NCI-H2171 (cell line): Measurements from ENCODE around the gene ZCCHC4.

ENCODE experiments used
- DNase-seq: peaks from one replicate; lab custom pipeline; 2025; lab: John Stamatoyannopoulos, UW

Gene ZCCHC4

GRCh38 chr4:25377572-25378436 is 65.2 kb downstream of the ZCCHC4 start:
- DNase-seq, result no peak

DNA sequence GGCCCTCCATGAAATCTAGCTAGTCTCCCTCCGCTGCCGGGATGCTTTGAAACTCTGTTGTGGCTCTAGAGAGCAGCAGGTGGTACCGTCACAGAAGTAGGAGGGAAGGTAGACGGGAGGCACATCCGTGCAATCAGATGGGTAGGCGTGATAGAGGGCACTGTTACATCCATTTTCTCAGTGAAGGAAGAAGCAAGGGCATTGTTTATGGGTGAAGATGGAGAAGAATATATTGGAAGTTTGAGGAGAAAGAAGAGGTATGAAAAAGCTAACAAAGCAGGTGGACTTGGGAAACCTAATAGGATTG is 65.8 kb downstream of the ZCCHC4 start:
- no peak for DNase-seq

- no peak for DNase-seq
Measured at GRCh38 chr4:25379591-25379990, 67.0 kb downstream of the ZCCHC4 start.

DNA sequence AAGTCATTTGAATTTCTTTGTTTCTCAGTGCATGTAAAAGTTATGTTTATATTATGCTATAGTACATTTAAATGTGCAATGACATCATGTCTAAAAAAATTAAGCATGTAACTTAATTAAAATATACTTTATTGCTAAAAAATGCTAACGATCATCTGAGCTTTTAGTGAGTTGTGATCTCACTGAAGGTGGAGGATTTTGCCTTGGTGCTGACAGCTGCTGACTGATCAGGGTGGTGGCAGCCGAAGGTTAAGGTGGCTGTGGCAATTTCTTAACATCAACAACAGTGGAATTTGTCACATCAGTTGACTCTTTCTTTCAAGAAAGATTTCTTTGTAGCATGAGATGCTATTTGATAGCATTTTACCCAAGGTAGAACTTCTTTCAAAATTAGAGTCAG is 71.1 kb downstream of the ZCCHC4 start:
- no peak for DNase-seq

GRCh38 chr4:25386926-25387325 is 74.4 kb downstream of the ZCCHC4 start:
- no peak for DNase-seq

DNA sequence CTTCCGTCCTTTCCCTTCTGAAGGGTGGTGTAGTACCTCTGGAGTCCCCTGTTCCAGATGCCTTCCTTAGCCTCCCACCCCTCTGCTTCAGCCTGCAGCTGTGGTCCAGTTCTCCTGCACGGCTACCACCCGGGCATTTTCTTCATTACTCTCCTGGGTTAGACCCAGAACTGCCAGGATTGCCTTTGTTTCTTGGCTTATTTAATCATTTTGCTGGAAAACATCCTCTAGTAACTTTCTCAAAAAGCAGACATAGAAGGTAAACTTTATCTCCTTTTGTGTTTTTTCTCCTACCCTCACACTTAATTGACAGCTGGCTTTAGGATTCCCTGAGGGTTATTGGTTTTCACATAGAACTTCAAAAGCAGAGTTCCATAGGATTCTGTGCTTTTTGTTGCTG is 84.7 kb downstream of the ZCCHC4 start:
- no peak for DNase-seq

GRCh38 chr4:25399510-25399909 is 86.9 kb downstream of the ZCCHC4 start:
- DNase-seq, result no peak

DNA sequence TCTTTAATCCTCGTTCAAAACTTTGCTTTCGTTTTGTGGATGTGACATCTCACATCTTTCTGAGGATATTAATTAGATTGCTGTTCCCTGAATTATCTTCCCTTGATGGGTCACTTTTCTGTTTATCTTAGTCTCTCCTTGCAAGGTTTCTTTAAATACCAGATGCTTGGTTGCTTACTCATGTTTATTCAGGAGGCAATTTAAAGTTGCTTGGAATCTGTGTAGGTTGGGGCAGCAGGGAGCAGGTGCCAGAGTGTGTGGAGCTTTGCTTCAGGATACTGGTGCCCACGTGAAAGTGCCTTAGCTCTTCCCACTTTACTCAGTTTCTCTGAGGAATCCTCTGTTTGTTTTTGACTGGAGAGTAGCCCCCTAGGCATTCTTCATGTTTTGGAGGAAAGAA is 88.5 kb downstream of the ZCCHC4 start:
- no peak for DNase-seq

DNA sequence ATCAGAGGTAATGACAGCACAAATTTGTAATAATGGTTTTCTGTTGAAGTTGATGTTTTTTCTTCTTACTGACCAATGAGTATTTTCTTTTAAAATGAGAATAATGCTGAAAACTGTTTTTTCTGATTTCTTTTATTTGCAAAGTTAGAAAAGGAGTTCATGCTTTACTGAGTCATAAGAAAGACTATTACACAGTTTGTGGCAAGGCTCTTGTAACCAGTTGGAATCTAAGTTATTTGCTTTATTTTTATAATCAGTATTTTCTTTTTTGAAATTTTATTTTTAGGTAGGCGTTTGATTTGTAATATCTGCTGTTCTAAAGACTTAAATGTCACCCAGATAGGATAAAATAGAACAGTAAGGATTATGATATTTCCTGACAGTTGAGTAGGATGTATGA is 89.9 kb downstream of the ZCCHC4 start:
- DNase-seq, result no peak

GRCh38 chr4:25403699-25404098 is 91.1 kb downstream of the ZCCHC4 start:
- DNase-seq, result no peak

DNA sequence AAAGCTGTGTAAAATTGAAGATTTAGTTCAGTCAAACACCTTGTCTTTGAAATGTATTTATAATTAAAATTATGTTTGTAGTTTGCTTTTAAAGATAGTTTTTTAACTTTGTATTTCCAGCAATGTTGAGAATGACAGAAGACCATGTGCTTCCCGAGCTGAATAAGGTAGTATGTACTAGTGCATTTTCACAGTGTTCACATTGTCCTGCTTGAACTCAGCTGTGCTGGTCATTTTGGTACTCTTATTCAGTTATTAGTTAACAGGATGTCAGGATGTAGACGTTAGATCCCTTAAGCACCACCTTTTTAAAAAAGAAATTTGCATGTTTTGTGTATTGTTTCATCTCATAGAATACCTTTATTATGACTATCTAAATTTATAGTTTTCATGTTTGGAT is 92.9 kb downstream of the ZCCHC4 start:
- no peak for DNase-seq

GRCh38 chr4:25406081-25406692 is 93.6 kb downstream of the ZCCHC4 start:
- no peak for DNase-seq

DNA sequence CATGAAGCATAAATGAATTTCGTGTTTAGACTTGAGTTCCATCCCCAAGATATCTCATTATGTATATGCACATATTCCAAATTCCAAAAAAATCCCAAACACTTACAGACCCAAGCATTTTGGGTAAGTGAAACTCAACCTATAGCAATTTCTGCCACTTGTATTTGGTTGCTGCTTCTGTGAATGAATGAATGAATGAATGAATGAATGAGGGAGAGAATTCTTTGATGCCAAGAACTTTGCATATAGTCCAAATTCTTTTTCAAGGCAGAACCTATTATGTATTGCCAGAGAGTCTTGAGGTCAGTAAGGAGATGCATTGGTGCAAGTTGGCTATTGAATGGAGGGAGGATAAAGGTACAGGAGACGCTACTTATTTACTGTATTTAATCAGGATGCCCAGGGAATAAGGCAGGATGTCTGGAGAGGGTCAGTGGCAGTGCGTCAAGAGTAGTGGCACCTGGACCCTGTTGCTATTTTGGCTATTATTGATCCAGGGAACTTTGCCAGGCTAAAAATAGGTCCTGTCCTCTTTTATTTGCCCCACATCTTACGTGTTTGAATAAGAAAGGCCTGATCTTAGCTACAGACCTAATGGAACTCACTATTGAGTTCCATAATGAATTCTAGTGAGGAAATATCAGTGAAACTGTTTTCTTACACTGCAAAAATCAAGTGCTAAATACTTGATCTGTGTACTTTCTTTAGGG is 98.4 kb downstream of the ZCCHC4 start:
- DNase-seq, result no peak

- no peak for DNase-seq
Measured at GRCh38 chr4:25413261-25413660, 100.7 kb downstream of the ZCCHC4 start.

- no peak for DNase-seq
Measured at GRCh38 chr4:25417014-25417413, 104.4 kb downstream of the ZCCHC4 start.
